ENCODE data around the gene LPAR3. TPM values are rescaled to one million over a fixed set of nuclear protein-coding genes. Genes with fewer than 3 reads are reported as not detected.

Gene LPAR3
- total RNA-seq, 1 experiment from 2014 or later: 4.6 TPM

- H3K9me3 ChIP-seq (replicated peaks): no peaks in the 10 kb centered on the region; the same call in 1 of the 2 replicates
- H3K27me3 ChIP-seq: no peaks in the 10 kb centered on the region
- no peak overlapping the region for H3K27ac ChIP-seq
- no peak for DNase-seq
- no peak overlapping the region for H3K4me3 ChIP-seq
- no peaks in the 10 kb centered on the region for H3K4me1 ChIP-seq
- no peaks in the 10 kb centered on the region for H3K36me3 ChIP-seq
These were observed 8.2 kb downstream of the LPAR3 start for GRCh38 chr1:84884671-84885389.

- Histone ChIP-seq H3K36me3 (no peaks in the 10 kb centered on the region), H3K27ac (no peak overlapping the region), H3K4me1 (no peaks in the 10 kb centered on the region), H3K4me3 (no peak overlapping the region), H3K9me3 (replicated peaks) (no peaks in the 10 kb centered on the region; the same call in 1 of the 2 replicates), H3K27me3 (no peaks in the 10 kb centered on the region)
- DNase-seq: no peak
These were observed 9.7 kb downstream of the LPAR3 start for GRCh38 chr1:84883286-84883685.

- Histone ChIP-seq H3K27me3 (no peaks in the 10 kb centered on the region), H3K4me1 (no peaks in the 10 kb centered on the region), H3K36me3 (no peaks in the 10 kb centered on the region), H3K27ac (no peak overlapping the region), H3K4me3 (no peak overlapping the region), H3K9me3 (replicated peaks) (no peaks in the 10 kb centered on the region; the same call in 1 of the 2 replicates)
- no peak for DNase-seq
These were observed 15.4 kb downstream of the LPAR3 start for GRCh38 chr1:84877592-84877991.

- no peak for DNase-seq
- H3K4me1 ChIP-seq: no peaks in the 10 kb centered on the region
- no peak overlapping the region for H3K4me3 ChIP-seq
- no peaks in the 10 kb centered on the region for H3K9me3 ChIP-seq (replicated peaks)
- H3K27ac ChIP-seq: no peak overlapping the region
- no peaks in the 10 kb centered on the region for H3K36me3 ChIP-seq
- no peaks in the 10 kb centered on the region for H3K27me3 ChIP-seq
These were observed 16.7 kb downstream of the LPAR3 start for GRCh38 chr1:84876353-84876752.

- no peak overlapping the region for H3K27ac ChIP-seq
- no peak for DNase-seq
- no peaks in the 10 kb centered on the region for H3K9me3 ChIP-seq (replicated peaks)
- no peaks in the 10 kb centered on the region for H3K36me3 ChIP-seq
- no peak overlapping the region for H3K4me3 ChIP-seq
- H3K27me3 ChIP-seq: no peaks in the 10 kb centered on the region
- no peaks in the 10 kb centered on the region for H3K4me1 ChIP-seq
These were observed 19.6 kb downstream of the LPAR3 start for GRCh38 chr1:84873366-84873765.

GRCh38 chr1:84872696-84873355 is 20.2 kb downstream of the LPAR3 start:
- Histone ChIP-seq H3K9me3 (replicated peaks) (no peaks in the 10 kb centered on the region), H3K36me3 (no peaks in the 10 kb centered on the region), H3K4me3 (no peak overlapping the region), H3K27me3 (no peaks in the 10 kb centered on the region), H3K4me1 (no peaks in the 10 kb centered on the region), H3K27ac (no peak overlapping the region)
- DNase-seq: no peak

- Histone ChIP-seq H3K27me3 (no peaks in the 10 kb centered on the region), H3K36me3 (no peaks in the 10 kb centered on the region), H3K4me3 (no peak overlapping the region), H3K27ac (no peak overlapping the region), H3K9me3 (replicated peaks) (no peaks in the 10 kb centered on the region), H3K4me1 (no peaks in the 10 kb centered on the region)
- DNase-seq: no peak
These were observed 21.8 kb downstream of the LPAR3 start for GRCh38 chr1:84871181-84871580.

GRCh38 chr1:84870591-84870990 is 22.4 kb downstream of the LPAR3 start:
- Histone ChIP-seq H3K27ac (no peak overlapping the region), H3K4me1 (no peaks in the 10 kb centered on the region), H3K27me3 (no peaks in the 10 kb centered on the region), H3K4me3 (no peak overlapping the region), H3K36me3 (no peaks in the 10 kb centered on the region), H3K9me3 (replicated peaks) (no peaks in the 10 kb centered on the region)
- DNase-seq: no peak

- DNase-seq: no peak
- H3K9me3 ChIP-seq (replicated peaks): no peaks in the 10 kb centered on the region
- H3K27me3 ChIP-seq: no peaks in the 10 kb centered on the region
- no peaks in the 10 kb centered on the region for H3K4me1 ChIP-seq
- no peaks in the 10 kb centered on the region for H3K36me3 ChIP-seq
- no peak overlapping the region for H3K27ac ChIP-seq
- no peak overlapping the region for H3K4me3 ChIP-seq
These were observed 23.3 kb downstream of the LPAR3 start for GRCh38 chr1:84869720-84870119.

GRCh38 chr1:84862810-84863251 is 30.2 kb downstream of the LPAR3 start:
- no peaks in the 10 kb centered on the region for H3K4me1 ChIP-seq
- no peak for DNase-seq
- no peak overlapping the region for H3K27ac ChIP-seq
- H3K36me3 ChIP-seq: no peaks in the 10 kb centered on the region
- no peaks in the 10 kb centered on the region for H3K9me3 ChIP-seq (replicated peaks)
- H3K27me3 ChIP-seq: no peaks in the 10 kb centered on the region
- no peak overlapping the region for H3K4me3 ChIP-seq

GRCh38 chr1:84861988-84862644 is 30.9 kb downstream of the LPAR3 start:
- H3K4me3 ChIP-seq: no peak overlapping the region
- no peaks in the 10 kb centered on the region for H3K36me3 ChIP-seq
- H3K27ac ChIP-seq: no peak overlapping the region
- H3K9me3 ChIP-seq (replicated peaks): no peaks in the 10 kb centered on the region
- DNase-seq: no peak
- H3K4me1 ChIP-seq: no peaks in the 10 kb centered on the region
- no peaks in the 10 kb centered on the region for H3K27me3 ChIP-seq

- H3K27ac ChIP-seq: no peak overlapping the region
- no peaks in the 10 kb centered on the region for H3K9me3 ChIP-seq (replicated peaks)
- H3K27me3 ChIP-seq: no peaks in the 10 kb centered on the region
- H3K4me3 ChIP-seq: no peak overlapping the region
- no peaks in the 10 kb centered on the region for H3K36me3 ChIP-seq
- H3K4me1 ChIP-seq: no peaks in the 10 kb centered on the region
- no peak for DNase-seq
These were observed 31.5 kb downstream of the LPAR3 start for GRCh38 chr1:84861516-84861915.

GRCh38 chr1:84859866-84860265 is 33.1 kb downstream of the LPAR3 start:
- DNase-seq: no peak
- Histone ChIP-seq H3K36me3 (no peaks in the 10 kb centered on the region), H3K4me3 (no peak overlapping the region), H3K9me3 (replicated peaks) (no peaks in the 10 kb centered on the region), H3K27me3 (no peaks in the 10 kb centered on the region), H3K4me1 (no peaks in the 10 kb centered on the region), H3K27ac (no peak overlapping the region)

GRCh38 chr1:84857906-84858305 is 35.1 kb downstream of the LPAR3 start:
- H3K27me3 ChIP-seq: no peaks in the 10 kb centered on the region
- H3K4me1 ChIP-seq: no peaks in the 10 kb centered on the region
- H3K9me3 ChIP-seq (replicated peaks): no peaks in the 10 kb centered on the region
- no peaks in the 10 kb centered on the region for H3K36me3 ChIP-seq
- DNase-seq: no peak
- no peak overlapping the region for H3K4me3 ChIP-seq
- no peak overlapping the region for H3K27ac ChIP-seq

GRCh38 chr1:84856726-84857270 is 36.2 kb downstream of the LPAR3 start:
- no peaks in the 10 kb centered on the region for H3K9me3 ChIP-seq (replicated peaks)
- H3K36me3 ChIP-seq: no peaks in the 10 kb centered on the region
- no peaks in the 10 kb centered on the region for H3K4me1 ChIP-seq
- no peak for DNase-seq
- H3K27me3 ChIP-seq: no peaks in the 10 kb centered on the region
- no peak overlapping the region for H3K27ac ChIP-seq
- no peak overlapping the region for H3K4me3 ChIP-seq

Data from SJCRH30 (cell line).